ENCODE measurements around the gene PIGS.
A peak's percentile ranks its signal among the peaks of the same experiment; 100 is the strongest.
"Not testable (repeated sequence)": the region's sequence is repeated elsewhere in the genome, so short reads cannot be mapped to it uniquely, and the experiment has no call there.

Gene PIGS

DNA sequence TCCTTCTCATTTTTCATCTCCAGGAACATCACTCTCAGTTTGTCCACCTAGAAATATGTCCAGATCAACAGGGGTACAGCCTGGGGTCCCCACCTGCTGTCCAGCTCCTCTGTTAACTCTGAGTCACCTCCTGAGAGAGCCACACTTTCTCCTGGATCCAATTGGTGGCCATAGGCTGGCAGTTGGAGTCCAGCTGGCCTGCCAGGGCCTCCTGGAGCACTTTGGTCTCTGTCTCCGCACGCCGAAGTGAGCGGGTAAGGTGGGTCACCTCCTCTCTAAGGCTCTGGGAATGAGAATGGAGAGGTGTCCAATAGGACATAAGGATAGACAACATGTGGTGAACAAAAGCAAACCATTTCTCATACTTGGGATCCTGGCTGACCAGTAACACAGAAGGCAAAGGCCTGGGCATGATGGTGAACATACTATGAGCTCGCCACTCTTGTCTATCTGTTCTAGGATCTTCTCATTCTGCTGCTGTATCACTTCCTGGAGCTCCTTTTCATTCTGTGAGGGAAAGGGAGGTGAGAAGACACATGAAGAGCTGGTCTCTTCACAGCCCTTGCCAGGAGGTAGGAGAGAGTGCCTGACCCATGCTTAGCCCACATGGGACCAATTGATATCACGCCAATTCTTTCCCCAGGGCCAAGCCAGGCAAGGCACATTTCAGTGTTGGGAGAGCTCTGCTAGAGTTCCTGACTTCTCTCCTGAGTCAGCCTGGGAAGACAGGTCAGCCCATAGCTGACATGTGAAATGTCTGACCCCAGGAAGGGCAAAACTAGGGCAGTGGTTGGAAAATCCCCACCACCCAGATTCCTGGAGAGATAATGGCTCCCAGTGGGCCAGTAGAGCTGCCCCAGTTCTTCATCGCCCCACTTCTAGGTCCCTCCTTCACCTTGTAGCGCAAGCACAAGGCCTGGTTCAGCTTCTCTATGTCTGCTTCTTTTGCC is 7.2 kb upstream of the PIGS start:
- H2AFZ ChIP-seq (ENCODE audit: low read length, unreplicated experiment): no peak overlapping the region
- H3K4me3 ChIP-seq (ENCODE audit: low read depth, low read length): no peak overlapping the region
- H3K4me1 ChIP-seq (ENCODE audit: control insufficient read depth, insufficient read depth, low read length, unreplicated experiment): peaks cover 3% of the 10 kb centered on the region
- no peak overlapping the region for H3K27ac ChIP-seq (ENCODE audit: low read depth, low read length)
- no peaks in the 10 kb centered on the region for H3K27me3 ChIP-seq (ENCODE audit: insufficient read depth, low read length)
- peaks cover 22% of the 10 kb centered on the region for H3K36me3 ChIP-seq (ENCODE audit: insufficient read depth, low read length)
- no peaks in the 10 kb centered on the region for H3K79me2 ChIP-seq (ENCODE audit: control insufficient read depth, insufficient read depth, low read length, unreplicated experiment)

DNA sequence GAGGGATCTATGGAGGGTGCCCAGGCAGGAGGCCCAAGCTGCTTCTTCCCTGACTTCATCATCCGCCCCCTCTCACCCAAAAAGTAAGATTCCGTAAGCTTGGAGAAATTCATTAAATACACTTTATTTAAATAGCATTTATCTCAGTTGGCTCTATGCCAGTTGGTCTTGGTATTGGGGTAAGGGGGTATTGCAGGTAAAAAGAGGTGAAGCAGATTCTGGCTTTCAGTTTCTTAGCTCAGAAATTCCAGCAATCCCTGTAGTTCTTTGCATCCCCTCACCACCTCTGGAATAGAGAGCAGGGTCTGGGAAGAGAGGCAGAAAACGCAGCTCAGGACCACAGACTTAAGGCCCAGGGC is 6.1 kb upstream of the PIGS start:
- Histone ChIP-seq H3K27ac (ENCODE audit: low read depth, low read length) (no peak overlapping the region), H3K4me1 (ENCODE audit: control insufficient read depth, insufficient read depth, low read length, unreplicated experiment) (peaks cover 13% of the 10 kb centered on the region), H3K36me3 (ENCODE audit: insufficient read depth, low read length) (peaks cover 16% of the 10 kb centered on the region), H3K27me3 (ENCODE audit: insufficient read depth, low read length) (no peaks in the 10 kb centered on the region), H3K4me3 (ENCODE audit: low read depth, low read length) (no peak overlapping the region), H2AFZ (ENCODE audit: low read length, unreplicated experiment) (no peak overlapping the region), H3K79me2 (ENCODE audit: control insufficient read depth, insufficient read depth, low read length, unreplicated experiment) (no peaks in the 10 kb centered on the region)

DNA sequence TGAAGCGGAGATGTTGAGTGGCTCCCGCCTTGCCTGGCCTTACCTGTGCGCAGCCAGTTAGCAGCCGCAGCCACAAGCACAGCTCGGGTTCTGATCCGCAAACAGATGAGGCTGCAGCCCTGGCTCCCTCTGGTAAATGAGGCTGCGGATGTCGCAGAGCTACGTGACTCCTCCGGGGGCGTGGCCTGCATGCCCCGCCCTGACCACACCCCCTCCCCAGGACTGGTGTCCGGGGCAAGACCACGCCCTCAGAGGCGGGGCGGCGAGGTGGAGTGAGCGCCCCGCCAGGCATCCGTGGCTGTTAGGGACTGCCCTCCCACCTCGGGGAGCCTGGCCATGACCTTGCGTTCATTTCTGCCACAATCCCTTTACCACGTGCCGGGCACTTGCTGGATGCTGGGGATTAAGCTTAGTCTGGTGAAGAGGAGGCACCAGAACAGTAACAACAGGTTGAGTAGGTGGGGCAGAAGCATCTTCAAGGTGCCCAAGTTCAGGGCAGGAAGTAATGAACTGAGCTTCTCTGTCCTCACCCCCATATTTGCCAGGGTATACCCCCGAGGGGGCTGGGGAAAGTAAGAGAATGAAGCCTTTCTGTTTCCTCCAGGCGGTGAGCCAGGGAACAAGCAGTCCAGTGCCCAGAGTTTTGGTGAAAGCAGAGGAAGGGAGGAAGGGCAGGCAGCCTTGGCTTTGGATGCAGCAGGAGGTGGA is 5.6 kb upstream of the PIGS start, which contains the start of gene ALDOC:
TSS of gene ALDOC (minus strand) at position 138 of the 708 bp plus-strand sequence. CDS start 1,363 bp downstream, outside the sequence.
- Histone ChIP-seq H3K4me3 (ENCODE audit: low read depth, low read length) (no peak within 1 kb of the TSS; the same call in 1 of the 2 replicates), H3K79me2 (ENCODE audit: control insufficient read depth, insufficient read depth, low read length, unreplicated experiment) (no peaks in the 10 kb centered on the region), H3K4me1 (ENCODE audit: control insufficient read depth, insufficient read depth, low read length, unreplicated experiment) (peaks cover 19% of the 10 kb centered on the region), H3K27me3 (ENCODE audit: insufficient read depth, low read length) (no peaks in the 10 kb centered on the region), H2AFZ (ENCODE audit: low read length, unreplicated experiment) (no peak within 1 kb of the TSS), H3K36me3 (ENCODE audit: insufficient read depth, low read length) (peaks cover 11% of the 10 kb centered on the region), H3K27ac (ENCODE audit: low read depth, low read length) (no peak within 1 kb of the TSS)

DNA sequence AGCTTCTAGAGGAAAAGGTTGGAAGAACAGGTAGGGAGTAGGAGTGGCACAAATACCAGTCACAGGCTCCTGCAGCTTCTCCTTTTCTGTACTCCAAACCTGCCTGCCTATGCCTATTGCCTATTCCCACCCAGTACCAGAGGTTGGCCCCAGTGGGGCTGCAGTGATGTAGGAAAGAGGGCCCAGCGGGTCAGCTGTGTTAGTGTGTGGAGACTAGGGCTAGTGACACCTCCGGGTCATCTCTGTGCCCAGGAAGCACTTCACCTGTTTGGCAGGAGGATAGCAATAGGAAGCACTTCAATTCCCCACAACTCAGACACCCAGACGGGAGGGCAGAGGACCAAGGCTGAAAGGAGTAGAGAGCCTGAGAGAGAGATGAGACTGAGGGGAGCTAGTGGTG is 4.7 kb upstream of the PIGS start:
- not testable (repeated sequence) for H3K27me3 ChIP-seq (ENCODE audit: insufficient read depth, low read length); H2AFZ ChIP-seq (ENCODE audit: low read length, unreplicated experiment); H3K79me2 ChIP-seq (ENCODE audit: control insufficient read depth, insufficient read depth, low read length, unreplicated experiment); H3K27ac ChIP-seq (ENCODE audit: low read depth, low read length); H3K4me3 ChIP-seq (ENCODE audit: low read depth, low read length)
- peaks cover 11% of the 10 kb centered on the region for H3K36me3 ChIP-seq (ENCODE audit: insufficient read depth, low read length)
- H3K4me1 ChIP-seq (ENCODE audit: control insufficient read depth, insufficient read depth, low read length, unreplicated experiment): peaks cover 21% of the 10 kb centered on the region

DNA sequence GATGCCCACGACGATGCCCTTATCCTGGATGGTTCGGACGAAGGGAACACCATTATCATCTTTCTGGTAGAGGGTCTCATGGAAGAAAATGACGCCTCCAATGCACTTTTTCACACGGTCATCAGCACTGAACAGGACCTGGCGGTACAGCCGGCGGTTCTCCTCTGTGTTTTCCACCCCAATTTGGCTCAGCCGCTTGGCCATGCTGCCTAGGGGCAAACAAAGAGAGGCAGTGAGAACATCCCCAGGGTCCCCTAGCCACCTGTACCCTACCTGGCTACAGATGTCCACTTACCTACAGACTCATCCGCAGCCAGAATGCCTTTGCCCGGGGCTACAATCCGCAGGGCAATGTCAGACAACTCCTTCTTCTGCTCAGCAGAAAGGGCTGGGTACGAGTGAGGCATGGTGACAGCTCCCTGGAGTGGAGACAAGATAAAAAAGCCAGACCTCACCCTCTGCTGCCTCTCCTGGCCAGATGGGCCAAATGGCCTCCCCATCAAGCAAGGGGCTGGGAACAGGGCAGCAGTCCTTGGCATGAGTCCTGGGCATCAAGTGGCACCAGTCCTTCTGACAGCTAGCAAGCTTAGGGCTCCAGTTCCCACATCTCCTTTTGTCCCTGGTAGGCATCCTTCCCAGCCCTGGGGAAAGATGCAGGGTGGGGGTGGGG is 3.9 kb upstream of the PIGS start:
- Histone ChIP-seq H2AFZ (ENCODE audit: low read length, unreplicated experiment) (no peak overlapping the region), H3K36me3 (ENCODE audit: insufficient read depth, low read length) (peaks cover 9% of the 10 kb centered on the region), H3K27ac (ENCODE audit: low read depth, low read length) (no peak overlapping the region), H3K4me3 (ENCODE audit: low read depth, low read length) (no peak overlapping the region), H3K4me1 (ENCODE audit: control insufficient read depth, insufficient read depth, low read length, unreplicated experiment) (peaks cover 24% of the 10 kb centered on the region), H3K79me2 (ENCODE audit: control insufficient read depth, insufficient read depth, low read length, unreplicated experiment) (peaks cover 8% of the 10 kb centered on the region), H3K27me3 (ENCODE audit: insufficient read depth, low read length) (no peaks in the 10 kb centered on the region)

DNA sequence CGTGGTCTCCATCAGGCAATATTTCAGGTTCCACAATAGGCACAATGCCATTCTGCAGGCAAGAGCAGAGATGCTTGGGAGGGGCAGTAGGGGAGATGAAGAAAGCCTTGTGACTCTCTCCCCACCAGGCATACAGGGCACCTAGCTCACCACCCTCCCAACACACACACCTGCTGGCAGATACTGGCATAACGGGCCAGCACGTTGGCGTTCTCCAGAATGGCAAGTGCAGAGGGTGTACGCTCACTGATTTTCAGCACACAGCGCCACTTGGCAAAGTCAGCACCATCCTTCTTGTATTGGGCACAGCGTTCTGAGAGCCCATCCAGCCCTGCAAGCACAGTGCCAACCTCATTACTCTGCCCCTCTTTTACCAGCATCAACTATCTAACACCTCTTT is 3.2 kb upstream of the PIGS start:
- no peak overlapping the region for H3K4me3 ChIP-seq (ENCODE audit: low read depth, low read length)
- H3K27me3 ChIP-seq (ENCODE audit: insufficient read depth, low read length): no peaks in the 10 kb centered on the region
- H2AFZ ChIP-seq (ENCODE audit: low read length, unreplicated experiment): no peak overlapping the region
- peaks cover 27% of the 10 kb centered on the region for H3K4me1 ChIP-seq (ENCODE audit: control insufficient read depth, insufficient read depth, low read length, unreplicated experiment)
- no peak overlapping the region for H3K27ac ChIP-seq (ENCODE audit: low read depth, low read length)
- peaks cover 8% of the 10 kb centered on the region for H3K36me3 ChIP-seq (ENCODE audit: insufficient read depth, low read length)
- H3K79me2 ChIP-seq (ENCODE audit: control insufficient read depth, insufficient read depth, low read length, unreplicated experiment): peaks cover 8% of the 10 kb centered on the region

DNA sequence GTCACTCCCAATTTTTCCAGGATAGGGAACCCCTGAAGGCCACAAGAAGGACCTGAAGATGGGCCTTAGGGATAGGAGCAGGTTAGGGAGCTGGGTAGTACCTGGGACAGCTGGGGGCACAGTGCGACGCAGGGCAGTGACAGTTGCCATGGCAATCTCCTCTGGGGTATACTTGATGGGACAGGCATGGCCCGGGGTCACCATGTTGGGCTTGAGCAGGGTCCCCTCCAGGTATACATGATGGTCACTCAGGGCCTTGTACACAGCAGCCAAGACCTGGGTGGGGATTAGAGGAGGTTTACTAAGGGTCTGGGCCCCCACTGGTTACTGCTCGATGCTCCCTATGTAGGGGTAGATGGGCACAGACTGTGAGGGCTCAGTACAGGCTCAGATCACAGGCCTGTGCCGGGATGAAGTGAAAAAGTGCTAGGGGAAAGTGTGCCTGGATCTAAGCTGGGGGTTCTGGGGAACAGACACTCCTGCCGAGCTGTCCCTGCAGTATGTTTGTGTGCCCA is 2.7 kb upstream of the PIGS start:
- Histone ChIP-seq H3K4me1 (ENCODE audit: control insufficient read depth, insufficient read depth, low read length, unreplicated experiment) (peaks cover 27% of the 10 kb centered on the region), H3K27me3 (ENCODE audit: insufficient read depth, low read length) (no peaks in the 10 kb centered on the region), H3K4me3 (ENCODE audit: low read depth, low read length) (no peak overlapping the region), H3K36me3 (ENCODE audit: insufficient read depth, low read length) (peaks cover 8% of the 10 kb centered on the region), H2AFZ (ENCODE audit: low read length, unreplicated experiment) (no peak overlapping the region), H3K27ac (ENCODE audit: low read depth, low read length) (no peak overlapping the region), H3K79me2 (ENCODE audit: control insufficient read depth, insufficient read depth, low read length, unreplicated experiment) (peaks cover 8% of the 10 kb centered on the region)

DNA sequence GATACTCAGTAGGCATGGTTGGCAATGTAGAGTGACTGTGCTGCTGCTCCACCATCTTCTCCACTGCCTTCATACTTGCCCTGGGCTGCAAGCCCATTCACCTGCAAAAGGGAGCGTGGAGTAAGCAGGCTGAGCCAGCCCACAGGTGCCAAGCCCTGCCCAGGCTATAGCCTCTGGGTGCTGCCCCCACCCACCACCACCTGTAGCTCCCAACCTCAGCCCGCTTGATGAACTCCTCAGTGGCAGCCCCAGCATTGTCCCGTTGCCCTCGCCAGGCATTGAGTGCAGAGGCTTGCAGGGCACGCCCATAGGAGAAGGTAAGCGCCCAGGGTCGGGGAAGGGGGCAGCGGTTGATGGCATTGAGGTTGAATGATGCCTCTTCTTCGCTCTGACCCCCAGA is 2.2 kb upstream of the PIGS start:
- Histone ChIP-seq H3K4me1 (ENCODE audit: control insufficient read depth, insufficient read depth, low read length, unreplicated experiment) (peaks cover 27% of the 10 kb centered on the region), H3K4me3 (ENCODE audit: low read depth, low read length) (no peak overlapping the region), H3K36me3 (ENCODE audit: insufficient read depth, low read length) (peaks cover 7% of the 10 kb centered on the region), H3K27me3 (ENCODE audit: insufficient read depth, low read length) (no peaks in the 10 kb centered on the region), H3K79me2 (ENCODE audit: control insufficient read depth, insufficient read depth, low read length, unreplicated experiment) (peaks cover 8% of the 10 kb centered on the region), H2AFZ (ENCODE audit: low read length, unreplicated experiment) (no peak overlapping the region), H3K27ac (ENCODE audit: low read depth, low read length) (no peak overlapping the region)

DNA sequence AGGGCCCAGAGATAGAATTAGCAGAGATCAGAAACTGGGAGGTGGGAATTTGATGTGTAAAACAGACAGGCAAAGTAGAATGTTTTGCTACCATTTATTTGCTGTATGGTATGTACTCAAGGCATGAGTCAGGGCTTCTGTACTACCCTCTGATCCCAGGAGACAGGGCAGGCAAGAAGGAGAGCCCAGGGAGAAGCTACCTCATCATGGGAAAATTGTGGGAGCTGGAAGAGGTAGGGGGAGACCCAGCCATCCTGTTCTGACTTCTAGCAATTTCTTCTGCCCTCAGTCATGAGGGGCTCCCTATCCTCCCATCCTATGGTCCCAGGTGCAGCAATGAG is 1.7 kb upstream of the PIGS start:
- no peak overlapping the region for H3K27ac ChIP-seq (ENCODE audit: low read depth, low read length)
- peaks cover 27% of the 10 kb centered on the region for H3K4me1 ChIP-seq (ENCODE audit: control insufficient read depth, insufficient read depth, low read length, unreplicated experiment)
- no peak overlapping the region for H2AFZ ChIP-seq (ENCODE audit: low read length, unreplicated experiment)
- no peak overlapping the region for H3K4me3 ChIP-seq (ENCODE audit: low read depth, low read length)
- no peaks in the 10 kb centered on the region for H3K27me3 ChIP-seq (ENCODE audit: insufficient read depth, low read length)
- peaks cover 3% of the 10 kb centered on the region; the same call in 1 of the 2 replicates for H3K36me3 ChIP-seq (ENCODE audit: insufficient read depth, low read length)
- peaks cover 8% of the 10 kb centered on the region for H3K79me2 ChIP-seq (ENCODE audit: control insufficient read depth, insufficient read depth, low read length, unreplicated experiment)

DNA sequence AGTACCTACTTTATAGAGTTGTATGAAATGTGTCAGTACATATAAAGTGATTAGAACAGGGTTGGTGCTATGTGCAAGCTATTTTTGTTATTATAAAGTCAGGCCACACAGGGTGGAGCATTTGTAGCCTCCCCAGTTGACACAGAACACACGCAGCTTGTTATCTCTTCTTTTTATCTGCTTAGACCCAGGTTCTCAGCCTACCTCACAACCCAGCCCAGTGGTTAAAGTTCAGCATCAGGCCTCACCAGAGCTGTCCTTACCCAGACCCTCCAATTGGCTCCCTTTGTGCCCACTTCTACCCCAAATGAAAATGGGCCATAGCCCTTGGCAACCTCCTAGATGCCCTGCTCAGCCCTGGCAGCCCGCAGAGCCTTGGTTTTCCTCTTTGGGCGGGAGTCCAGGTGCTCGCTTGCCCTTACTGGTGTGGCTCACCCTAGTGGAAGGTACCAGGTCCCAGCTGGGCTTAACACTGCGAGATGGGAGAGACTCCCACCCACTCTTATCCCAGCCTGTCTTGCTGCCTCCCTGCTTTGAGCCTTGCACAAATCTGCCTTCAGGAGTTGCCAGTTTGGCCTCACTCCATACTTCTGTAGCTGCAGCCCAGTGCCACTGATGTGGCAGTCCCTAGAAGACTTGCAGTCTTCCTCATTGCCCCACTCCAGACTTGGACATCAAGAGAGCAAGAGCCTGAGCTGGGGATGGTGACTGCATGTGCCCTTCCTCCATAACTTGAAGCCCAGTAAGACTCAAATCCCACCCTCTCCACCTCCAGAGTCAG is 1.1 kb upstream of the PIGS start:
- no peaks in the 10 kb centered on the region for H3K27me3 ChIP-seq (ENCODE audit: insufficient read depth, low read length)
- H3K79me2 ChIP-seq (ENCODE audit: control insufficient read depth, insufficient read depth, low read length, unreplicated experiment): peaks cover 8% of the 10 kb centered on the region
- no peaks in the 10 kb centered on the region; the same call in 1 of the 2 replicates for H3K36me3 ChIP-seq (ENCODE audit: insufficient read depth, low read length)
- peak overlapping the region; percentile 99 for H2AFZ ChIP-seq (ENCODE audit: low read length, unreplicated experiment)
- peaks cover 27% of the 10 kb centered on the region for H3K4me1 ChIP-seq (ENCODE audit: control insufficient read depth, insufficient read depth, low read length, unreplicated experiment)
- no peak overlapping the region for H3K27ac ChIP-seq (ENCODE audit: low read depth, low read length)
- H3K4me3 ChIP-seq (ENCODE audit: low read depth, low read length): peak overlapping the region; percentile 92

All from ACC112 (cell line).